ENCODE data around the gene WDR37.

DNA sequence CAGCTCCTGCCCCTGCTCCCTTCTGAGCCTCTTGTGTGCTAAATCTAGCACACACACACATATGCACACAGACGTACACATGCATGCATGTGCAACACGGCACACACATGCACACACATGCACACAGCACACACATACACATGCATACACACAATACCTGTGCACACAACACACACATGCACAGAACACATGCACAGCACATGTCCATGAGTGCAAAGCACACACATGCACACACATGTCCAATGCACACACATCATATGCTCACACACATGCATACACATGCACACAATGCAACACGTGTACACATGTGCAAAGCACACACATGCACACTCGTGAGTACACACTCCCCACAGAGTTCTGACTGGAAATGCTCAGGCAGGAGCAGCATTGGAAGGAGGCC, 115.0 kb downstream of the WDR37 start:
- TF ChIP-seq, protein P1, sequence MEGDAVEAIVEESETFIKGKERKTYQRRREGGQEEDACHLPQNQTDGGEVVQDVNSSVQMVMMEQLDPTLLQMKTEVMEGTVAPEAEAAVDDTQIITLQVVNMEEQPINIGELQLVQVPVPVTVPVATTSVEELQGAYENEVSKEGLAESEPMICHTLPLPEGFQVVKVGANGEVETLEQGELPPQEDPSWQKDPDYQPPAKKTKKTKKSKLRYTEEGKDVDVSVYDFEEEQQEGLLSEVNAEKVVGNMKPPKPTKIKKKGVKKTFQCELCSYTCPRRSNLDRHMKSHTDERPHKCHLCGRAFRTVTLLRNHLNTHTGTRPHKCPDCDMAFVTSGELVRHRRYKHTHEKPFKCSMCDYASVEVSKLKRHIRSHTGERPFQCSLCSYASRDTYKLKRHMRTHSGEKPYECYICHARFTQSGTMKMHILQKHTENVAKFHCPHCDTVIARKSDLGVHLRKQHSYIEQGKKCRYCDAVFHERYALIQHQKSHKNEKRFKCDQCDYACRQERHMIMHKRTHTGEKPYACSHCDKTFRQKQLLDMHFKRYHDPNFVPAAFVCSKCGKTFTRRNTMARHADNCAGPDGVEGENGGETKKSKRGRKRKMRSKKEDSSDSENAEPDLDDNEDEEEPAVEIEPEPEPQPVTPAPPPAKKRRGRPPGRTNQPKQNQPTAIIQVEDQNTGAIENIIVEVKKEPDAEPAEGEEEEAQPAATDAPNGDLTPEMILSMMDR (IDR thresholded peaks at IDR 0.05; ENCODE audit: low read length), result no peak
- no peak for TF ChIP-seq EZH2 (IDR thresholded peaks at IDR 0.05; ENCODE audit: borderline replicate concordance, low read length)

Measured in OCI-LY1 (cell line).